Hematopoietic multipotent progenitor cell treated with erythropoietin and hydrocortisone succinate and interleukin-3 and kit ligand, for 6 days (in vitro differentiated cells): Measurements from ENCODE around the gene JAZF1.
"Not testable (repeated sequence)": the region's sequence is repeated elsewhere in the genome, so short reads cannot be mapped to it uniquely, and the experiment has no call there.

ENCODE experiments used
- DNase-seq: peaks from one replicate; pipeline ENCODE4 v3.0.0-alpha.2; 2015

Gene JAZF1

DNA sequence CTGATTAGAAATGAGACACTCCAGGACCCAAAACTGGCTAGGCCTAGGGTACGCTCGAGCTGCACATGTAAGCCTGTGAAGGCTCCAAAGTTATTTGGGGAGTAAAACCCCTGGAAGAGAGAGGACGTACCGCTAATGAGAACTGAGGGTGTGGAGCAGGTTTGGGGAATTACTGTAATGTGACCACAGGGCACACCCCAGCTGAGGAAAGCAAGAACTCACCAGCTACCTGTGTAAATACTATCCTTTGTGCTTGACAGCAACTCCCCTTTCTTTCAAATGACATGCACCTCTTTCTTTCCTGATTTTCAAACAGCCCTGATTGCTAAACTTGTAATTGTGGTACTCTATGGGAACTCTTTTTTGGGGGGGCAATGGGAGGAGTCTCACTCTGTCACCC, 147.2 kb downstream of the JAZF1 start:
- no peak for DNase-seq

DNA sequence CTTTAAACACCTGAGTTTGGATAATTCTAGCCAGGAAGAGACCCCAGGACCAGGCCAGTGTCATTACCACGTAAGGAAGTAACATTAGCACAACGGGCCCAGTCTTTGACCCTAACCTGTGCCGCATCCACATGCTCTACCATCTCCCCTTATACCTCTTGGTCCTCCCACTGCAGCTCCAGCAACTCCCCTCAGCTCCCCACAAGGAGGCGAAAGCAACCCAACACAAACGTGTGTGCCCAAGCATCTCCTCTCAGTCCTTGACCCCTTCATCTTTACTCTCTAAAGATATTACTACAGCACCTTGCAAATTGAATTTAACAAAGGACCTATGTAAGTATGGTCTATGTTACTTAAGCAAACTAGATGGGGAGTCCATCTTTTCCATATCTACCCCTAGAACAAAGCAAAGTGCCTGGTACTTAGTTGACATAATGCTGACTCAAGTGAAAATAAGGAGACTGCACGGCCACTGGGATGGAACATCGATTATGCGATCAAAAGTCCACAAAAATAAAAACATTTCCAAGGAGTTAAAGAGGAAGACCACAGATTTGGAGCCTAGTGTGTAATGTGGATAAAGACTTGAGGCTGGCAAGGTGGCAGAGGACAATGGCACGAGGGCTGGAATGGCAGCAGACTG, 147.7 kb downstream of the JAZF1 start:
- no peak for DNase-seq

- no peak for DNase-seq
Measured at GRCh38 chr7:28029051-28029450, 151.5 kb downstream of the JAZF1 start.

DNA sequence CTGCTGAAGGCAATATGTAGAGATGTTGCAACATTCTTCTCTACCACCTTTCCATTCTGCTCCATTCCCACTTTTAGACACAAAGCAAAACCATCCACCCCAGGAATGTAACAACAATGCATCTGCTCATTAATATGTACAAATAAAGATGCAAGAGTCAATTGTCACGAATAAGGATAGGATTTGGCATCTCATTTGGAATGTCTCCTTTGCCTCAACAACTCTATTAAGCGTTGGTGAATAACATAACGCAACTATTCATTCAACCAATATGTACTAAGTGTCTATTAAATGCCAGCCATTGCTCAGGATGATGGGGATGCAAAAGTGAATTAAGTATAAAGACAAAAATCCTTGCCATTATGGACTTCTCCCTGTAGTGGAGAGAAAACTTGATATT, 152.1 kb downstream of the JAZF1 start:
- DNase-seq = no peak

DNA sequence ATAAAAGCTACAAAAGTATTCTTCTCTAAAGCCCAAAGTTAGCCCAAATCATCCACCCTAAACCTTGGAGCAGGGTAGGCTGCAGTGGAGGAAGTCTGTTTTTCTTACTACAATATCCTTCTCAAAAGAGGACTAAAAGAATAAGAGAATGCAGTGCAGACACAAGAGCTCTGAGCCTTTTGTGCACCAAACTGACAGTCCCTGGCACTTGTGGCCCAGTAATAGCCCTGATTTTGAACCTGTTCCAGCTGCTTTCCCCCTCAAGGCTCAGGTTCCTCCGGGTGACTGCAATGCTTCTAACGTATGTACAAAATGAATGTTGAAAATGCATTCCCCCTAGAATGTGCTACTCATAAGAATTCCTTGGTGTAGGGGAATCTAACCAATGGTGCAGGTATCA, 154.4 kb downstream of the JAZF1 start:
- no peak for DNase-seq

- DNase-seq = no peak
Measured at GRCh38 chr7:28024786-28025334, 155.7 kb downstream of the JAZF1 start.

- DNase-seq = peak; percentile 84
Measured at GRCh38 chr7:28020302-28020940, 160.2 kb downstream of the JAZF1 start.

- no peak for DNase-seq
Measured at GRCh38 chr7:28018856-28019465, 161.6 kb downstream of the JAZF1 start.

- DNase-seq = no peak
Measured at GRCh38 chr7:28018446-28018845, 162.1 kb downstream of the JAZF1 start.

GRCh38 chr7:28018020-28018419, 162.6 kb downstream of the JAZF1 start:
- no peak for DNase-seq

DNA sequence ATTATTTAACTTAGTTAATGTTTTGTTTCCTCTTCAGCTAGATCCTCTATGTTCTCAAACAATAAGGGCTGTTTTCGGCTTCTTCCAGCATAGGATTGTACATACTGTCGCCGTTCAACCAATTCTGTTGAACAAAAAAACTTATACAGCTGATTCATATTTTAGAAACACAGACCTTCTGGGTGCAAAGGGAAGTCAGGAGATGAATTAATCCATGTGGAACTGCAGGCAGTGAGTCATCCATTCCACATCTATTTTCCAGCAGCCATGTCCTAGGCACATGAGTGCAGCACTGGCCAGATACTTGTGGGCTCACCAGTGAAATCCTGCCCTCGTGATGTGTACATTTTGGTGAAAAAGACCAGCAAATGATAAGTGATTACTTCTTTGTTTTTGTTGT, 163.2 kb downstream of the JAZF1 start:
- DNase-seq = no peak

- no peak for DNase-seq
Measured at GRCh38 chr7:28016297-28016696, 164.3 kb downstream of the JAZF1 start.

DNA sequence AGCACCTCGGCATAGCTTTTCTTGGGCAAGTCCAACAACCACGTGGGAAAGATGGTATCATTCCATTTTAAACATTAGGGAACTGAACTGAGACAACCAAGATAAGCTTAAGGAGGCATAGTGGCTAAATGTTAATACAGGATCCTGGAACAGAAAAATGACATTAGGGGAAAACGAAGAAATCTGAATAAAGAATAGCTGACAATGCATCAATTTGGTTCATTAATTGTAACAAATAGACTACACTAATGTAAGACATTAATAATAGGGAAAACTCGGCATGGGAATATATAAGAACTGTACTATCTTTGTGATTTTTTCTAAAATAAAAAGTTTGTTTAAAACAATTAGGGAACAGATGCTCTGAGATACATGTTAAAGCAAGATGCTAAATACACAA, 165.4 kb downstream of the JAZF1 start:
- no peak for DNase-seq

DNA sequence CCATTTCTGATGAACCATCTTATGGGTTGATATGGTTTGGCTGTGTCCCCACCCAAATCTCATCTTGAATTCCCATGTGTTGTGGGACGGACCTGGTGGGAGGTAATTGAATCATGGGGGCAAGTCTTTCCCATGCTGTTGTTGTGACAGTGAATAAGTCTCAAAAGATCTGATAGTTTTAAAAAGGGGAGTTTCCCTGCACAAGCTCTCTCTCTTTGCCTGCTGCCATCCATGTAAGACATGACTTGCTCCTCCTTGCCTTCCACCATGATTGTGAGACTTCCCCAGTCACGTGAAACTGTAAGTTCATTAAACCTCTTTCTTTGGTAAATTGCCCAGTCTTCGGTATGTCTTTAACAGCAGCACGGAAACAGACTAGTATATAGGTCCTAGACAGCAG, 166.3 kb downstream of the JAZF1 start:
- not testable (repeated sequence) for DNase-seq

DNA sequence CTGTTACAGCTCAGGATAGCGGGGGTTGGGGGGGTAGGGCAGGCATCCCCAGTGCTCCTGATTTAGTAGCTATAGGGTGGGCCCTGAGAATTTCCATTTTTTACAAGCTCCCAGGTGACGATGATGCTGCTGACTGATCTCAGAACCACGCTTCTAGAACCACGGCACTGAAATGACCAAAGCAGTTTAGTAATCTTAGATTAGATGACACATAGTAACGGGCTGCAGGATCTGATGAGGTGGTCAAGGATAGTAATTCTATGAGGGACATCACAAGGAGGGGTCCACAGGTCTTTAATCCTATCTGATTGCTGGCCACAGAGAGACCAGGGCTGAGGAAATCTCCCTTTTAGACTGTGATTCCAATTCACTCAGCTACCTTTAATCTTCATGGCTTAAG, 167.2 kb downstream of the JAZF1 start:
- no peak for DNase-seq

GRCh38 chr7:28013019-28013418, 167.6 kb downstream of the JAZF1 start:
- DNase-seq = no peak

- DNase-seq = no peak
Measured at GRCh38 chr7:28008911-28009310, 171.7 kb downstream of the JAZF1 start.

DNA sequence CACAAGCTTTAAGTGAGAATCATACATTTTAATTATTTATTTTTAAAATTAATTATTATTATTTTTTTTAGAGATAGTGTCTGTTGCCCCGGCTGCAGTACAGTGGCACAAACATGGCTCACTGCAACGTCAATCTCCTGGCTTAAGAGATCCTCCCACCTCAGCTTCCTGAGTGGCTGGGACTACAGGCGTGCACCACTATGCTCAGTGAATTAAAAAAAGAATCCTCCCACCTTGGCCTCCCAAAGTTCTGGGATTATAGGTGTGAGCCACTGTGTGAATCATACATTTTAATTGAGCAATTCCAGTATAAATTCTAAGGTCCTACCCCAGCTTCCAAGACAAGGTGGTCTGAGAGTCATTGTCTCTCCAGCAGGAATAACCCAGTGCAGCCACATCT, 172.4 kb downstream of the JAZF1 start:
- no peak for DNase-seq

GRCh38 chr7:28006491-28006890, 174.1 kb downstream of the JAZF1 start:
- no peak for DNase-seq

- DNase-seq = peak; percentile 84
Measured at GRCh38 chr7:28005847-28006231, 174.8 kb downstream of the JAZF1 start.

- no peak for DNase-seq
Measured at GRCh38 chr7:28005075-28005846, 175.3 kb downstream of the JAZF1 start.

DNA sequence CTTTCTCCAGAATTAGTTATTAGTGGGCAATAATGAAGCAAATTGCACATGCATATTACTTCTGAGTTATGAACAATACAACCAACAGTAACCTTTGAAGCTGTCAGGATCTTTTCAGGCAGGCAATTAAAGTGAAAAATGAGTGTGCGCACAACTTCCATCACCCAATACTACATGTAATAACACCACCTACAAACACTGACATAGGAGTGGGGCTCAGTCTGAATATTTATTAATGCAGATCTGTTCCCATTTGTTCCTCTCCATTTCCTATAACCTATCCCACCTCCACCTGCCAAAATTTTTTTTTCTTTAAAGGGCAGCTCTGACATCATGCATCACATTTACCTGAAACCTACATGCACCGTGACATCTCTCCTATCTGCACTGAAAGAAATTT, 177.2 kb downstream of the JAZF1 start:
- DNase-seq = no peak

- peak; percentile 45 for DNase-seq
Measured at GRCh38 chr7:28002638-28003037, 178.0 kb downstream of the JAZF1 start.

GRCh38 chr7:28001896-28002295, 178.7 kb downstream of the JAZF1 start:
- DNase-seq = peak; percentile 28
